ENCODE results near the gene SLC36A1. TPM values are rescaled to one million over a fixed set of nuclear protein-coding genes. Genes with fewer than 3 reads are reported as not detected.

Gene SLC36A1
- total RNA-seq, 1 experiment from 2014 or later, result 15.0 TPM

DNA sequence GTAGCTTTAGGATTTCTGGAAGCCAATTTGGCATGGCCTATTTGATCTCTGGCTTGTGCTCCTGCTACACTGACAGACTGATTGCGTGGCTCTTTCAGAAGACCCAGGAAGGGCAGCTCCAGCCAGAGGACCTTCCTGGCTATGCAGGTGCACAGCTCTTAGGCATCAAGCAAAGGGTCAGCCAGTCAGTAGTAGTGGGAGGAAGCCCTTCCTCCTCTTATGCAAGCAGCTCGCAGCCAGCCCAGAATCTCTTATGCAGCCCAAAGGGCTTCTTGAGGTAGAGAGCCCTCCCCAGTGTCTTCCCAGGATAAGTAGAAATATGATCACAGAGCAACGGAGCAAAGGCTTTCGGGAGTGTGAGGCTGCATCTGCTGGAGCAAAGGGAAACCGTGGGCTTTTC is 43.2 kb downstream of the SLC36A1 start:
- DNase-seq, result no peak
- no peaks in the 10 kb centered on the region for H3K23me2 ChIP-seq (ENCODE audit: insufficient read length, low read depth, low read length, poor library complexity, severe bottlenecking)
- no peak overlapping the region for H3K27ac ChIP-seq (ENCODE audit: insufficient read length, low read depth, low read length)
- H3K14ac ChIP-seq (ENCODE audit: insufficient read depth, low read length), result no peak overlapping the region
- H3K4me1 Mint-ChIP-seq, result peaks cover 10% of the 10 kb centered on the region in 2 experiments; a peak in 3 of 4 replicates
- no CpG with 5 or more reads among the region's 5 CpGs for WGBS (ENCODE audit: extremely low coverage, insufficient read length, low lambda C conversion rate)
- no peak overlapping the region for H3T11ph ChIP-seq (ENCODE audit: low read length)
- no peak overlapping the region for H3K56ac ChIP-seq (ENCODE audit: insufficient read length, low read depth, low read length)
- no peaks in the 10 kb centered on the region for H3K79me2 ChIP-seq (ENCODE audit: insufficient read depth, low read length)
- H3K9me3 Mint-ChIP-seq, result peaks cover 3 to 6% of the 10 kb centered on the region in 2 experiments; a peak in 4 of 5 replicates
- H3K27ac Mint-ChIP-seq, result peak overlapping the region in 1 of 3 experiments; percentile 16; a peak in 1 of 7 replicates
- H3K4ac ChIP-seq (ENCODE audit: low read depth, low read length), result no peak overlapping the region
- H4K8ac ChIP-seq (replicated peaks; ENCODE audit: insufficient read length, low read depth, low read length), result no peak overlapping the region
- H3K4me3 Mint-ChIP-seq, result no peak overlapping the region
- TF ChIP-seq CTCF (conservative IDR thresholded peaks at IDR 0.05), result no peak
- no peaks in the 10 kb centered on the region for H3K27me3 ChIP-seq (ENCODE audit: insufficient read depth, low read length)
- H2AK5ac ChIP-seq (ENCODE audit: insufficient read length, low read length), result no peak overlapping the region
- H2BK120ac ChIP-seq (ENCODE audit: low read depth, low read length, poor library complexity, severe bottlenecking), result no peak overlapping the region
- H2BK5ac ChIP-seq (ENCODE audit: insufficient read length, low read length), result no peak overlapping the region
- no peak overlapping the region for H2BK15ac ChIP-seq (ENCODE audit: low read depth, low read length)
- peaks cover 11 to 51% (median 43%) of the 10 kb centered on the region in 3 experiments for H3K36me3 Mint-ChIP-seq (ENCODE audit: insufficient read depth in 1 of 3, low read depth in 3 of 3)
- H3K4me2 ChIP-seq (ENCODE audit: insufficient read depth, insufficient read length, low read length), result no peak overlapping the region
- H4K5ac ChIP-seq (ENCODE audit: insufficient read length, low read depth, low read length), result no peak overlapping the region
- H3K79me1 ChIP-seq (ENCODE audit: insufficient read depth, low read depth, low read length, poor library complexity, severe bottlenecking), result no peaks in the 10 kb centered on the region
- no peak overlapping the region for H3K9ac ChIP-seq (ENCODE audit: extremely low read depth, insufficient read length, low read length)
- no peaks in the 10 kb centered on the region for H3K27me3 Mint-ChIP-seq (ENCODE audit: low read depth)
- H2BK12ac ChIP-seq (ENCODE audit: insufficient read length, low read depth, low read length), result no peak overlapping the region
- no peak overlapping the region for H2AFZ ChIP-seq (ENCODE audit: low read length)
- no peaks in the 10 kb centered on the region for H4K20me1 ChIP-seq (ENCODE audit: control insufficient read depth, insufficient read depth, insufficient read length)
- no peaks in the 10 kb centered on the region for H3K4me1 ChIP-seq (ENCODE audit: insufficient read depth, low read length)
- no peak overlapping the region for H3K18ac ChIP-seq (ENCODE audit: insufficient read length, low read depth, low read length)
- H3K23ac ChIP-seq (ENCODE audit: insufficient read length, low read depth, low read length), result no peak overlapping the region
- H2BK20ac ChIP-seq (ENCODE audit: low read depth, low read length, poor library complexity, severe bottlenecking), result no peak overlapping the region
- H4K91ac ChIP-seq (ENCODE audit: insufficient read length, low read depth, low read length), result no peak overlapping the region
- H3K9me3 ChIP-seq (ENCODE audit: control insufficient read depth, low read depth, low read length), result no peaks in the 10 kb centered on the region

Data from H9 (cell line).